Mammary epithelial cell (primary cell): Measurements from ENCODE around the gene CPLX1.
"Not testable (repeated sequence)": the region's sequence is repeated elsewhere in the genome, so short reads cannot be mapped to it uniquely, and the experiment has no call there.

Experiments
- CTCF ChIP-seq, 2 donors: IDR thresholded peaks in 1 of 2; conservative IDR thresholded peaks in 1 of 2; 2 replicates each; pipeline ENCODE4 v1.5.1; 2011 to 2012; ENCODE audit warnings: inconsistent platforms in 2 of 2, low read length in 2 of 2, mild to moderate bottlenecking in 2 of 2, control low read depth in 1 of 2, low read depth in 1 of 2; ENCODE audit not compliant: insufficient read depth in 1 of 2; ENCODE audit errors: extremely low read depth in 1 of 2
- EZH2 ChIP-seq: IDR thresholded peaks from 2 replicates; pipeline ENCODE4 v1.6.1; 2012; ENCODE audit warnings: low read length, inconsistent platforms, borderline replicate concordance

GRCh38 chr4:775485-775884, 50.4 kb downstream of the CPLX1 start:
- not testable (repeated sequence) for TF ChIP-seq CTCF (conservative IDR thresholded peaks at IDR 0.05 in 1 of 2, IDR thresholded peaks at IDR 0.05 in 1 of 2; ENCODE audit: extremely low read depth in 1 of 2, insufficient read depth in 1 of 2, low read depth in 1 of 2, low read length in 2 of 2); EZH2
